ENCODE data around the gene CC2D2B.

CC2D2B gene

GRCh38 chr10:96075977-96076376, 168.2 kb downstream of the CC2D2B start:
- DNase-seq (ENCODE audit: low read depth): no peak

- DNase-seq (ENCODE audit: low read depth): no peak
Observed at GRCh38 chr10:96077156-96077555, 169.4 kb downstream of the CC2D2B start.

GRCh38 chr10:96082153-96082552, 174.4 kb downstream of the CC2D2B start:
- DNase-seq (ENCODE audit: low read depth): no peak

All from stimulated activated CD8-positive, alpha-beta memory T cell treated with anti-CD3 and anti-CD28 coated beads, Interleukin-4, amount 100 ng/mL, for 24 hours (primary cell).